Colonic mucosa (tissue), 4 donors: ENCODE measurements around the gene CNNM4. TPM values are rescaled to one million over a fixed set of nuclear protein-coding genes. Genes with fewer than 3 reads are reported as not detected.

ENCODE experiments used
- DNase-seq: peaks from one replicate; pipeline ENCODE4 v3.0.0-alpha.2; 2020
- H3K27ac ChIP-seq: fragments of 200-600 bp; one replicate; pipeline ENCODE4 v1.8.0; 2021
- H3K27me3 ChIP-seq: fragments of 200-600 bp; one replicate; pipeline ENCODE4 v1.8.0; 2021
- H3K36me3 ChIP-seq: fragments of 200-600 bp; one replicate; pipeline ENCODE4 v1.8.0; 2021
- H3K4me1 ChIP-seq: fragments of 200-600 bp; one replicate; pipeline ENCODE4 v1.8.0; 2021; ENCODE audit warnings: mild to moderate bottlenecking
- H3K4me3 ChIP-seq: fragments of 200-600 bp; one replicate; pipeline ENCODE4 v1.8.0; 2021
- H3K9ac ChIP-seq, 2 donors: one replicate each; pipeline ENCODE4 v1.7.0; 2013; ENCODE audit warnings: control low read depth in 2 of 2, low read depth in 2 of 2, low read length in 2 of 2
- H3K9me3 ChIP-seq: fragments of 200-600 bp; one replicate; pipeline ENCODE4 v1.8.0; 2021
- intact Hi-C: fragments of 100-400 bp; cut with DNase I; formaldehyde crosslinking; loops from one replicate; pipeline ENCODE4 v1.14.1; 2022
- total RNA-seq, 2 donors: library from RNA; stranded (reverse); fragmentation: NEBNext Ultra II Directional in 1 of 2; extraction: Animal tissue kit (Norgen Biotek cat#: 25700) in 1 of 2; gene quantifications; one replicate each; pipeline ENCODE4 v1.2.1, GENCODE V29; 2021
- TF ChIP-seq, protein P1 (sequence below): fragments of 200-600 bp; IDR thresholded peaks from one replicate; pipeline ENCODE4 v1.8.0; 2022; ENCODE audit warnings: antibody characterized with exemption, mild to moderate bottlenecking
- donor health status: healthy.
- donor health status: DM: no; HTN: no; CAD: no.
- donor health status: DM: no; HTN: no; CAD: no.

The CNNM4 gene
- total RNA-seq, 2 donors from 2014 or later: 80.4 to 190 TPM

DNA sequence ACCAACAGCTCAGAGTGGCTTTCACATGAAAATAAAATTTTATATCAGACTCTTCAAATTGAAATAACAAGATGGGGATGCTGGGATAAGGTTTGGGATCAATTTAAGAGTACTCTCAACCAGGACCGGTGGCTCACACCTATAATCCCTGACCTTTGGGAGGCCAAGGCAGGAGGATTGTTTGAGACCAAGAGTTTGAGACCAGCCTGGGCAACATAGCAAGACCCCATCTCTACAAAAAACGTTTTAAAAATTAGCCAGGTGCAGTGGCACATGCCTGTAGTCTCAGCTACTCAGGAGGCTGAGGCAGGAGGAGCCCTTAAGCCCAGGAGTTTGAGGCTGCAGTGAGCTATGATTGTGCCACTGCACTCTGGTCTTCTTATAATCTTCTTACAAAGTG, 23.5 kb upstream of the CNNM4 start:
- intact Hi-C loops: loop anchor here (10.0 kb wide), 1 partner anchor 102 kb away; the partner anchor contains the start of gene KANSL3
- H3K27ac ChIP-seq: no peak overlapping the region
- TF ChIP-seq, protein P1, sequence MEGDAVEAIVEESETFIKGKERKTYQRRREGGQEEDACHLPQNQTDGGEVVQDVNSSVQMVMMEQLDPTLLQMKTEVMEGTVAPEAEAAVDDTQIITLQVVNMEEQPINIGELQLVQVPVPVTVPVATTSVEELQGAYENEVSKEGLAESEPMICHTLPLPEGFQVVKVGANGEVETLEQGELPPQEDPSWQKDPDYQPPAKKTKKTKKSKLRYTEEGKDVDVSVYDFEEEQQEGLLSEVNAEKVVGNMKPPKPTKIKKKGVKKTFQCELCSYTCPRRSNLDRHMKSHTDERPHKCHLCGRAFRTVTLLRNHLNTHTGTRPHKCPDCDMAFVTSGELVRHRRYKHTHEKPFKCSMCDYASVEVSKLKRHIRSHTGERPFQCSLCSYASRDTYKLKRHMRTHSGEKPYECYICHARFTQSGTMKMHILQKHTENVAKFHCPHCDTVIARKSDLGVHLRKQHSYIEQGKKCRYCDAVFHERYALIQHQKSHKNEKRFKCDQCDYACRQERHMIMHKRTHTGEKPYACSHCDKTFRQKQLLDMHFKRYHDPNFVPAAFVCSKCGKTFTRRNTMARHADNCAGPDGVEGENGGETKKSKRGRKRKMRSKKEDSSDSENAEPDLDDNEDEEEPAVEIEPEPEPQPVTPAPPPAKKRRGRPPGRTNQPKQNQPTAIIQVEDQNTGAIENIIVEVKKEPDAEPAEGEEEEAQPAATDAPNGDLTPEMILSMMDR: no peak
- no peaks in the 10 kb centered on the region for H3K9me3 ChIP-seq
- no peak overlapping the region for H3K4me3 ChIP-seq
- H3K27me3 ChIP-seq: no peaks in the 10 kb centered on the region
- H3K36me3 ChIP-seq: no peaks in the 10 kb centered on the region
- peaks cover 13% of the 10 kb centered on the region for H3K4me1 ChIP-seq
- DNase-seq: no peak
- H3K9ac ChIP-seq: no peak overlapping the region

DNA sequence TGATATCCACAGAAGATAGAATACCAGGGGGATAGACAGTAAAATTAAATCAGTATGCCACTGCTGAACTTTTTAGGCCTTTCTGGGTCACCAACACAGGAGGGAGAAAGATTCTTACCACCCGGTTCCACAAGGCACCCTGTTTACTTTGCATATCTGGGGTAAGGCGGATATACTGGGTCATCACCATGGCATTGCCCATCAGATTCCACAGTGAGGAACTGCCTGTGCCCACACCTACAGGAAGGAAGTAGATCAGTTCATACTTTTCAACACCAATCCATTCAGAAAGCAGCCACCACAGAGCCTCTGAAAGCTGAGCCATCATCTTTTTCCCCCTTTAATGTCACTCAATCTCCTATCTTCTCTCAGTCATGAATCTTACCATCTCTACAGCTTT, 22.9 kb upstream of the CNNM4 start:
- no peaks in the 10 kb centered on the region for H3K9me3 ChIP-seq
- H3K4me3 ChIP-seq: no peak overlapping the region
- intact Hi-C loops: loop anchor here (10.0 kb wide), 1 partner anchor 103 kb away; the partner anchor contains the start of gene KANSL3
- TF ChIP-seq, protein P1: no peak
- no peak overlapping the region for H3K27ac ChIP-seq
- H3K9ac ChIP-seq: no peak overlapping the region
- no peaks in the 10 kb centered on the region for H3K36me3 ChIP-seq
- no peak for DNase-seq
- H3K27me3 ChIP-seq: no peaks in the 10 kb centered on the region
- peaks cover 13% of the 10 kb centered on the region for H3K4me1 ChIP-seq

GRCh38 chr2:96739076-96739632, 21.5 kb upstream of the CNNM4 start:
- Histone ChIP-seq H3K4me3 (peak overlapping the region; percentile 87), H3K9me3 (no peaks in the 10 kb centered on the region), H3K36me3 (no peaks in the 10 kb centered on the region), H3K4me1 (peaks cover 13% of the 10 kb centered on the region), H3K27ac (peak overlapping the region; percentile 64), H3K9ac (peak overlapping the region; percentile 48 to 84), H3K27me3 (no peaks in the 10 kb centered on the region)
- intact Hi-C loops: loop anchor here (10.0 kb wide), 1 partner anchor 104 kb away; the partner anchor contains the start of gene KANSL3
- TF ChIP-seq, protein P1: no peak
- DNase-seq: no peak

DNA sequence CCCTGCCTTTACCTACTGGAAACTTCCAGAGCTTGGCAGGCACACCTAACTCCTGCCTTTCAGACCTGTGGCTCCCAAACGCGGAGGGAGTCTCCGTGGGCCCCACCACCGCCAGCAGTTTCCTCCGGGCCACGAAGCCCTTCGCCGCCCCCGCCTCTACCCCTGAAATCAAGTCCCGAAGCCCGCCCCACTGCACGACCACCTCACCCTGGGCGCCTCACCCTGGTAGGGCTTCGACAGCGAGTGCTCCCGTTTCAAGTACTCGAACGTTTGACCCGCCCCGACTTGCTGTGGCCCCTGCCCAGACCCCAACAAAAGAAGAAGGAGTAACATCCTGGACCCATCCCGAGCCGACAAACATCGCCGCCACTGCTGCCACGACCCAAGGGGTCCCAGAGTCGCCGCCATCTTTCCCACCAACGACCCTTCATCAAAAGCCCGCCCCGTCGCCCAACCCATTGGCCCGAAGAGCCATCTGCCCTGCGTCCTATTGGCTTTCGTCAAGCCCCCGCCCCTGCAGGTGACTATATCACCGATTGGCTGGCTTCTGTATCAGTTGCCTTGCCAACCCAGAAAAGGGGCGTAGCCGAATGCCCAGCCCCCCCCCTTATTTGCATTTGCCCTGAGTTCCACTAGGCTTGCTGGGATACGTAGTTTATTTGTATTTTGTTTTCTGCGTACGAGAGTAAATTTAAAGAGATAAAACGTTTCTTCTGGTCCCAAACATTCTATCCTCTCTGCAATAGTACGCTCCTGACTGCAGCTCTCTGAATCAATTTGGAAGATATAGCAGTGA, 20.9 kb upstream of the CNNM4 start, which contains the start of gene LMAN2L:
LMAN2L (minus strand) TSS at position 432 of the 796 bp plus-strand sequence; CDS start at position 408, 24 bp downstream.
- TF ChIP-seq, protein P1: no peak

GRCh38 chr2:96747061-96747617, 13.6 kb upstream of the CNNM4 start:
- no peaks in the 10 kb centered on the region for H3K27me3 ChIP-seq
- H3K36me3 ChIP-seq: no peaks in the 10 kb centered on the region
- H3K9ac ChIP-seq: no peak overlapping the region
- no peaks in the 10 kb centered on the region for H3K9me3 ChIP-seq
- TF ChIP-seq, protein P1: no peak
- H3K27ac ChIP-seq: no peak overlapping the region
- H3K4me3 ChIP-seq: no peak overlapping the region
- intact Hi-C loops: no loop called here
- DNase-seq: no peak
- no peaks in the 10 kb centered on the region for H3K4me1 ChIP-seq

More for the DNA sequence above, 20.9 kb upstream of the CNNM4 start, which contains the start of gene LMAN2L:
- intact Hi-C loops: loop anchor here (10.0 kb wide), 1 partner anchor 105 kb away; the partner anchor contains the start of gene KANSL3
- peak; percentile 99 for DNase-seq
- Histone ChIP-seq H3K9ac (peak within 1 kb of the TSS; percentile 48 to 84), H3K27me3 (no peaks in the 10 kb centered on the region), H3K9me3 (no peaks in the 10 kb centered on the region), H3K4me1 (peaks cover 13% of the 10 kb centered on the region), H3K36me3 (no peaks in the 10 kb centered on the region), H3K27ac (peak within 1 kb of the TSS; percentile 64), H3K4me3 (peak within 1 kb of the TSS; percentile 87)
